Right ventricle myocardium inferior (tissue), 1 donor: ENCODE results near the gene TFE3. TPM values are rescaled to one million over a fixed set of nuclear protein-coding genes. Genes with fewer than 3 reads are reported as not detected.

Experiments
- total RNA-seq: library from RNA; stranded (reverse); fragmentation: NEBNext Ultra II Directional; extraction: Animal tissue kit (Norgen Biotek cat#: 25700); gene quantifications from one replicate; pipeline ENCODE4 v1.2.1, GENCODE V29; 2021
- donor health status: DM: no; HTN: yes; CAD: no; lungs with severe emphysema.

The TFE3 gene
- total RNA-seq, 1 donor from 2014 or later: 24.8 TPM

Other genes starting within 250 kb of the TFE3 start
- 37.3 TPM for gene HDAC6, start 241.3 kb downstream of the TFE3 start, total RNA-seq
- gene ERAS, start 216.8 kb downstream of the TFE3 start, total RNA-seq: not detected
- not detected for gene PCSK1N, start 207.7 kb downstream of the TFE3 start, total RNA-seq
- 80.5 TPM for gene TIMM17B, start 145.6 kb downstream of the TFE3 start, total RNA-seq
- 58.6 TPM for gene PQBP1, start 145.4 kb downstream of the TFE3 start, total RNA-seq
- gene SLC35A2, start 131.7 kb downstream of the TFE3 start, total RNA-seq: 11.6 TPM
- 3.2 TPM for gene PIM2, start 124.3 kb downstream of the TFE3 start, total RNA-seq
- 19.8 TPM for gene OTUD5, start 85.8 kb downstream of the TFE3 start, total RNA-seq
- 0.68 TPM for gene KCND1, start 71.5 kb downstream of the TFE3 start, total RNA-seq
- 20.1 TPM for gene GRIPAP1, start 41.1 kb downstream of the TFE3 start, total RNA-seq
- 1.4 TPM for gene CCDC120, start 15.6 kb upstream of the TFE3 start, total RNA-seq
- 7.1 TPM for gene PRAF2, start 30.6 kb upstream of the TFE3 start, total RNA-seq
- gene WDR45, start 36.5 kb upstream of the TFE3 start, total RNA-seq: 67.1 TPM
- 19.0 TPM for gene GPKOW, start 80.4 kb upstream of the TFE3 start, total RNA-seq
- 4.3 TPM for gene MAGIX, start 119.4 kb upstream of the TFE3 start, total RNA-seq
- gene PLP2, start 128.5 kb upstream of the TFE3 start, total RNA-seq: 67.0 TPM
- 15.1 TPM for gene PRICKLE3, start 143.0 kb upstream of the TFE3 start, total RNA-seq
- gene SYP, start 156.8 kb upstream of the TFE3 start, total RNA-seq: 1.8 TPM
- gene CACNA1F, start 190.0 kb upstream of the TFE3 start, total RNA-seq: not detected
- 10.8 TPM for gene CCDC22, start 192.1 kb upstream of the TFE3 start, total RNA-seq
- not detected for gene FOXP3, start 221.4 kb upstream of the TFE3 start, total RNA-seq
- 19.5 TPM for gene PPP1R3F, start 226.4 kb upstream of the TFE3 start, total RNA-seq